Suprapubic skin (tissue), 3 donors: Measurements from ENCODE around the gene CADM1.

ENCODE experiments used
- CTCF ChIP-seq, 2 donors: fragments of 200-600 bp in 1 of 2; fragments of 450-650 bp in 1 of 2; sonication (generic) in 1 of 2; IDR thresholded peaks; one replicate each; pipeline ENCODE4 v1.5.1; 2016 to 2019; ENCODE audit warnings: antibody characterized with exemption in 2 of 2, mild to moderate bottlenecking in 1 of 2, moderate library complexity in 1 of 2
- POLR2AphosphoS5 ChIP-seq, 3 donors: sonication (generic); formaldehyde crosslinking; IDR thresholded peaks; one replicate each; pipeline ENCODE4 v1.6.1; 2017; ENCODE audit warnings: antibody characterized with exemption in 3 of 3

DNA sequence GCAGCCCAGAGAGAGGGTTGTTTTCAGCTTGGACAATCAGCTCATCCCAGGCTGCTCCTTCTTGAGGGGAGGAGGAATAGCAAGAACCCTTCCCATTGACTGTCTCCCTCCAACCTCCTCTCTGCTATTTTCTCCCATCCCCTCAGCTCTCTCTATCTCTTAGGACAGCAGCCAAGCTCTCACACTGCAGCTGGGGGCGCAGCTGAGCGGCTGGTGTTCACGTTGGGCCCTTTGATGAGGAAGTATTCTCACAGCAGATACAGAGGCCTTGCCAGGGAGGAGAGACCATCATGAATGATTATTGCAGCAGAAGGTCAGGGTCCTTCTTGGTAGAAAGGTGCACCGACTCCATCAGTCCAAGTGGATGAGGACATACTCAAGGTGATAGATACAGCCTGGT, 26.5 kb upstream of the CADM1 start:
- TF ChIP-seq CTCF (IDR thresholded peaks at IDR 0.05) (no peak), POLR2AphosphoS5 (IDR thresholded peaks at IDR 0.05) (no peak)
